ENCODE results near the gene HCN1.
"Not testable (repeated sequence)": the region's sequence is repeated elsewhere in the genome, so short reads cannot be mapped to it uniquely, and the experiment has no call there.

The HCN1 gene

DNA sequence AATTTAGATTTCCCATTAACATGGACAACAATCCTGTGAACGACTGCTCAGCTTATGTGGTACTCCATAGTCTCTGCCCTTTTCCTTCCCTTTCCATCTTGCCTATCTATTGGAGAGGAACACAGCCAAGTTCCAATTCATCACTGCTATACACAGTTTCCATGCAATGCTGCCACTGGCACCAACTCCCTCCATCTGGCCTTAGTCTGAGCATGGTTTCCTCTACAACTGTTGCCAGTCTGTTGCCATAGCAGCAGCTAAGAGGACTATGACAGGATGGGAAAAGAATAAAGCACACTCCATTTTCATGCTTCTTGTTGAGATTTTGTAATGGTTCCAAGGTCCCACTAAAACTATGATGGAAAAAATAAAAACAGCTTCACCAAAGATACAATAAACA, 189.0 kb downstream of the HCN1 start:
- in situ Hi-C loops (cut with MboI; ENCODE audit: low sequenced_read_pairs, unreplicated experiment): no loop called here
- TF ChIP-seq, protein P1, sequence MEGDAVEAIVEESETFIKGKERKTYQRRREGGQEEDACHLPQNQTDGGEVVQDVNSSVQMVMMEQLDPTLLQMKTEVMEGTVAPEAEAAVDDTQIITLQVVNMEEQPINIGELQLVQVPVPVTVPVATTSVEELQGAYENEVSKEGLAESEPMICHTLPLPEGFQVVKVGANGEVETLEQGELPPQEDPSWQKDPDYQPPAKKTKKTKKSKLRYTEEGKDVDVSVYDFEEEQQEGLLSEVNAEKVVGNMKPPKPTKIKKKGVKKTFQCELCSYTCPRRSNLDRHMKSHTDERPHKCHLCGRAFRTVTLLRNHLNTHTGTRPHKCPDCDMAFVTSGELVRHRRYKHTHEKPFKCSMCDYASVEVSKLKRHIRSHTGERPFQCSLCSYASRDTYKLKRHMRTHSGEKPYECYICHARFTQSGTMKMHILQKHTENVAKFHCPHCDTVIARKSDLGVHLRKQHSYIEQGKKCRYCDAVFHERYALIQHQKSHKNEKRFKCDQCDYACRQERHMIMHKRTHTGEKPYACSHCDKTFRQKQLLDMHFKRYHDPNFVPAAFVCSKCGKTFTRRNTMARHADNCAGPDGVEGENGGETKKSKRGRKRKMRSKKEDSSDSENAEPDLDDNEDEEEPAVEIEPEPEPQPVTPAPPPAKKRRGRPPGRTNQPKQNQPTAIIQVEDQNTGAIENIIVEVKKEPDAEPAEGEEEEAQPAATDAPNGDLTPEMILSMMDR (IDR thresholded peaks at IDR 0.05; ENCODE audit: borderline replicate concordance, control extremely low read depth, extremely low read depth, insufficient read depth, missing control alignments): no peak
- DNase-seq (ENCODE audit: low spot score): no peak

- in situ Hi-C loops (cut with MboI; ENCODE audit: low sequenced_read_pairs, unreplicated experiment); DNase-seq (ENCODE audit: low spot score): not testable (repeated sequence)
Measured at GRCh38 chr5:45499006-45499405, 197.2 kb downstream of the HCN1 start.

DNA sequence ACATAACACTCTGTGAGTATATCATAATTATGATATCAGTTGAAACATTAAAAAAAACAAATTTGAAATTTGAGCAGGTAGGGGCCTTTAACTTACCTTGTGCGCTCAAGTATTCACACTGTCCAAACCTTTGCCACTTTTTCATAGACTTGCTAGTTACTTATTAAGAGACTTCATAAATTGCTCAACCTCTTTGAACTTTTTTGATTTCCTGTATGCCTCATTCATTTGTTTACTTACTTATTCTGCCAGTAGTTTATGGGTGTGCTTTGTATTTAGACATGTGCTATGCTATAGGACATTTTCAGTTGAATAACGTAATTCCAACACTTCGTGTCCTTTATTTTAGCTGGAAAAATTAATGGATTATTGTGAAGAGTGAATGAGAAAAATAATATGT, 204.8 kb downstream of the HCN1 start:
- TF ChIP-seq, protein P1 (IDR thresholded peaks at IDR 0.05; ENCODE audit: borderline replicate concordance, control extremely low read depth, extremely low read depth, insufficient read depth, missing control alignments): no peak
- in situ Hi-C loops (cut with MboI; ENCODE audit: low sequenced_read_pairs, unreplicated experiment): no loop called here
- DNase-seq (ENCODE audit: low spot score): no peak

GRCh38 chr5:45484781-45485180, 211.4 kb downstream of the HCN1 start:
- in situ Hi-C loops (cut with MboI; ENCODE audit: low sequenced_read_pairs, unreplicated experiment): no loop called here
- TF ChIP-seq, protein P1 (IDR thresholded peaks at IDR 0.05; ENCODE audit: borderline replicate concordance, control extremely low read depth, extremely low read depth, insufficient read depth, missing control alignments): no peak
- no peak for DNase-seq (ENCODE audit: low spot score)

DNA sequence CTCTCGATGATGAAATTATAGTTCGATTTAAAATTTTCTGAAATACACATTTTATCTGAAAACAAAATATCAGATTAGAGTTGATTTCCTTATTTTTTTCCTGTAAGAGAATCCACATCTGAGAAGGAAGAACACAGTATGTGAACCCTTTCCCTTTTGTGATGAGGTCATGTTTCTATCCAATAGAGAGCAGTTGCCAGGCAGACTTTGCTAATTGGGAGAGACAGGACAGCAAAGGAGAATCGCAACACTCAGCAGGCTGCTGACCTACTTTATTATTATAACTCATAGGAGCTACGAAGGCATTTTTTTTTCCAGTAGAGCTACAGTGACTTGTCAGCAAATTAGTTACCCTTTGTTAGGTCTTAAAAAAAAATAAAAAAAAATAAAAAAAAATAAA, 242.1 kb downstream of the HCN1 start:
- no peak for DNase-seq (ENCODE audit: low spot score)
- in situ Hi-C loops (cut with MboI; ENCODE audit: low sequenced_read_pairs, unreplicated experiment): no loop called here
- TF ChIP-seq, protein P1 (IDR thresholded peaks at IDR 0.05; ENCODE audit: borderline replicate concordance, control extremely low read depth, extremely low read depth, insufficient read depth, missing control alignments): no peak

DNA sequence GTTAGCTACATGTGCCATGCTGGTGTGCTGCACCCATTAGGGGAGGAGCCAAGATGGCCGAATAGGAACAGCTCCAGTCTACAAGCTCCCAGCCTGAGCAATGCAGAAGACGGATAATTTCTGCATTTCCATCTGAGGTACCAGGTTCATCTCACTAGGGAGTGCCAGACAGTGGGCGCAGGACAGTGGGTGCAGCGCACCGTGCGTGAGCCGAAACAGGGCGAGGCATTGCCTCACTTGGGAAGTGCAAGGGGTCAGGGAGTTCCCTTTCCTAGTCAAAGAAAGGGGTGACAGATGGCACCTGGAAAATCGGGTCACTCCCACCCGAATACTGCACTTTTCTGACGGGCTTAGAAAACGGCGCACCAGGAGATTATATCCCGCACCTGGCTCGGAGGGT, 251.3 kb downstream of the HCN1 start:
- in situ Hi-C loops (cut with MboI; ENCODE audit: low sequenced_read_pairs, unreplicated experiment): not testable (repeated sequence)

GRCh38 chr5:45440466-45440865, 255.7 kb downstream of the HCN1 start:
- no peak for DNase-seq (ENCODE audit: low spot score)
- TF ChIP-seq, protein P1 (IDR thresholded peaks at IDR 0.05; ENCODE audit: borderline replicate concordance, control extremely low read depth, extremely low read depth, insufficient read depth, missing control alignments): no peak
- in situ Hi-C loops (cut with MboI; ENCODE audit: low sequenced_read_pairs, unreplicated experiment): no loop called here

More for the DNA sequence above, 251.3 kb downstream of the HCN1 start:
- not testable (repeated sequence) for DNase-seq (ENCODE audit: low spot score)

DNA sequence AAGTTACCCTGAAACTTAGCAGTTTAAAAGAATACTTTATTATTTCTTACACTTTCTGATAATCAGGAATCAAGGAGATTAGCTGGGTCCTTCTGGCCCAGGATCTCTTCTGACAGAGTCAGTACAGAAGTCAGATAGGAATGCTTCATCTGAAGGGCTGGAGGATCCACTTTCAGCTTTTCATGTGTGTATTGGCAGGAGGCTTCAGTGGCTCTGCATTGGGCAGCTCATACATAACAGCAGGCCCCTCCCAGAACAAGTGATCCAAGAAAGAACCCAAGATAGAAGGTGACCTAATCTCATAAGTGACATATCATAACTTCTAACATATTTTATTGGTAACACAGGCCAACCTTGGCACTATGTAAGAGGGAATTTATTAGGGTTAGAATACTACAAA, 258.4 kb downstream of the HCN1 start:
- in situ Hi-C loops (cut with MboI; ENCODE audit: low sequenced_read_pairs, unreplicated experiment): no loop called here

More for the DNA sequence above, 258.4 kb downstream of the HCN1 start:
- TF ChIP-seq, protein P1 (IDR thresholded peaks at IDR 0.05; ENCODE audit: borderline replicate concordance, control extremely low read depth, extremely low read depth, insufficient read depth, missing control alignments): no peak
- no peak for DNase-seq (ENCODE audit: low spot score)

Data from GM13976 (cell line).